Measurements from ENCODE around the gene MTG2.

- TF ChIP-seq, protein P1, sequence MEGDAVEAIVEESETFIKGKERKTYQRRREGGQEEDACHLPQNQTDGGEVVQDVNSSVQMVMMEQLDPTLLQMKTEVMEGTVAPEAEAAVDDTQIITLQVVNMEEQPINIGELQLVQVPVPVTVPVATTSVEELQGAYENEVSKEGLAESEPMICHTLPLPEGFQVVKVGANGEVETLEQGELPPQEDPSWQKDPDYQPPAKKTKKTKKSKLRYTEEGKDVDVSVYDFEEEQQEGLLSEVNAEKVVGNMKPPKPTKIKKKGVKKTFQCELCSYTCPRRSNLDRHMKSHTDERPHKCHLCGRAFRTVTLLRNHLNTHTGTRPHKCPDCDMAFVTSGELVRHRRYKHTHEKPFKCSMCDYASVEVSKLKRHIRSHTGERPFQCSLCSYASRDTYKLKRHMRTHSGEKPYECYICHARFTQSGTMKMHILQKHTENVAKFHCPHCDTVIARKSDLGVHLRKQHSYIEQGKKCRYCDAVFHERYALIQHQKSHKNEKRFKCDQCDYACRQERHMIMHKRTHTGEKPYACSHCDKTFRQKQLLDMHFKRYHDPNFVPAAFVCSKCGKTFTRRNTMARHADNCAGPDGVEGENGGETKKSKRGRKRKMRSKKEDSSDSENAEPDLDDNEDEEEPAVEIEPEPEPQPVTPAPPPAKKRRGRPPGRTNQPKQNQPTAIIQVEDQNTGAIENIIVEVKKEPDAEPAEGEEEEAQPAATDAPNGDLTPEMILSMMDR (IDR thresholded peaks at IDR 0.05; ENCODE audit: poor library complexity, severe bottlenecking): no peak
- TF ChIP-seq TAF1 (IDR thresholded peaks at IDR 0.05; ENCODE audit: low read depth) (no peak), POLR2AphosphoS5 (IDR thresholded peaks at IDR 0.05) (no peak), EZH2 (IDR thresholded peaks at IDR 0.05; ENCODE audit: borderline replicate concordance, insufficient read depth, low read length, poor library complexity, severe bottlenecking) (no peak), EP300 (conservative IDR thresholded peaks at IDR 0.05; ENCODE audit: poor library complexity, severe bottlenecking) (no peak), SMC3 (conservative IDR thresholded peaks at IDR 0.05; ENCODE audit: poor library complexity) (no peak)
These were observed 32.6 kb upstream of the MTG2 start for GRCh38 chr20:62150310-62150575.

All from neural cell (in vitro differentiated cells).